ENCODE data around the gene BZW2. TPM values are rescaled to one million over a fixed set of nuclear protein-coding genes. Genes with fewer than 3 reads are reported as not detected.

The BZW2 gene
- total RNA-seq, 1 experiment from 2014 or later: 80.9 TPM

DNA sequence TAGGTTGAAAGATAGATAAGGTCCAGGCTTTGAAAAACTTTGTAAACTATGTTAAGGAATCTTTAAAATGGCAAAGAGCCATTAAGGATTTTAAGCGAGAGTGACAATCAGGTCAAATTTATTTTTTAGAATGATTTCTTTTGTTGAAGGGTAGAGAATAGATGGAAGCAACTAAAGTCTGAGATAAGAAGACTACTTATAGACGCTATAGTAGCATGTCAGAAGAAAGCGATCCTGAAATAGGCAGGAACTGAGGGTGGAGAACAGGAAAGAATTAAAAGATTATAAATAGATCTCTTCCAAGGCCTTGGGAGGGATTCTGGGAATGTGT, 94.6 kb downstream of the BZW2 start:
- Histone ChIP-seq H3K9me3 (ENCODE audit: control insufficient read depth, insufficient read depth, low read depth, low read length) (no peaks in the 10 kb centered on the region), H3K27ac (ENCODE audit: low read length) (peak overlapping the region; percentile 2; the same call in 1 of the 2 replicates), H3K4me3 (ENCODE audit: low read depth in 2 of 2, low read length in 2 of 2) (no peak overlapping the region), H3K27me3 (ENCODE audit: control insufficient read depth, insufficient read depth, low read length) (no peaks in the 10 kb centered on the region), H3K36me3 (ENCODE audit: control insufficient read depth, insufficient read depth, low read length) (no peaks in the 10 kb centered on the region), H3K4me1 (ENCODE audit: control insufficient read depth, insufficient read depth, low read length) (peaks cover 16% of the 10 kb centered on the region)
- CTCF ChIA-PET: no interaction called here
- POLR2A ChIA-PET: no interaction called here
- ATAC-seq (no peak), DNase-seq (ENCODE audit: low read depth, low spot score) (no peak)
- no TSS peak for BruUV-seq (replicated peaks)
- intact Hi-C loops (cut with micrococcal nuclease; ENCODE audit: unreplicated experiment) (no loop called here), in situ Hi-C loops (cut with HindIII; ENCODE audit: low pct_unique_long_range_greater_than_20kb, low sequenced_read_pairs) (no loop called here)
- TF ChIP-seq, protein P1, sequence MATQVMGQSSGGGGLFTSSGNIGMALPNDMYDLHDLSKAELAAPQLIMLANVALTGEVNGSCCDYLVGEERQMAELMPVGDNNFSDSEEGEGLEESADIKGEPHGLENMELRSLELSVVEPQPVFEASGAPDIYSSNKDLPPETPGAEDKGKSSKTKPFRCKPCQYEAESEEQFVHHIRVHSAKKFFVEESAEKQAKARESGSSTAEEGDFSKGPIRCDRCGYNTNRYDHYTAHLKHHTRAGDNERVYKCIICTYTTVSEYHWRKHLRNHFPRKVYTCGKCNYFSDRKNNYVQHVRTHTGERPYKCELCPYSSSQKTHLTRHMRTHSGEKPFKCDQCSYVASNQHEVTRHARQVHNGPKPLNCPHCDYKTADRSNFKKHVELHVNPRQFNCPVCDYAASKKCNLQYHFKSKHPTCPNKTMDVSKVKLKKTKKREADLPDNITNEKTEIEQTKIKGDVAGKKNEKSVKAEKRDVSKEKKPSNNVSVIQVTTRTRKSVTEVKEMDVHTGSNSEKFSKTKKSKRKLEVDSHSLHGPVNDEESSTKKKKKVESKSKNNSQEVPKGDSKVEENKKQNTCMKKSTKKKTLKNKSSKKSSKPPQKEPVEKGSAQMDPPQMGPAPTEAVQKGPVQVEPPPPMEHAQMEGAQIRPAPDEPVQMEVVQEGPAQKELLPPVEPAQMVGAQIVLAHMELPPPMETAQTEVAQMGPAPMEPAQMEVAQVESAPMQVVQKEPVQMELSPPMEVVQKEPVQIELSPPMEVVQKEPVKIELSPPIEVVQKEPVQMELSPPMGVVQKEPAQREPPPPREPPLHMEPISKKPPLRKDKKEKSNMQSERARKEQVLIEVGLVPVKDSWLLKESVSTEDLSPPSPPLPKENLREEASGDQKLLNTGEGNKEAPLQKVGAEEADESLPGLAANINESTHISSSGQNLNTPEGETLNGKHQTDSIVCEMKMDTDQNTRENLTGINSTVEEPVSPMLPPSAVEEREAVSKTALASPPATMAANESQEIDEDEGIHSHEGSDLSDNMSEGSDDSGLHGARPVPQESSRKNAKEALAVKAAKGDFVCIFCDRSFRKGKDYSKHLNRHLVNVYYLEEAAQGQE (IDR thresholded peaks at IDR 0.05; ENCODE audit: insufficient read depth in 1 of 2, low read depth in 2 of 2, low read length in 1 of 2): no peak
- TF ChIP-seq SIN3A (IDR thresholded peaks at IDR 0.05; ENCODE audit: borderline replicate concordance, insufficient read depth, low read depth, low read length) (no peak), TCF7L2 (IDR thresholded peaks at IDR 0.05; ENCODE audit: low read depth, low read length) (no peak), POLR2AphosphoS5 (IDR thresholded peaks at IDR 0.05; ENCODE audit: low read depth, low read length) (no peak), CTCF (IDR thresholded peaks at IDR 0.05) (no peak)

DNA sequence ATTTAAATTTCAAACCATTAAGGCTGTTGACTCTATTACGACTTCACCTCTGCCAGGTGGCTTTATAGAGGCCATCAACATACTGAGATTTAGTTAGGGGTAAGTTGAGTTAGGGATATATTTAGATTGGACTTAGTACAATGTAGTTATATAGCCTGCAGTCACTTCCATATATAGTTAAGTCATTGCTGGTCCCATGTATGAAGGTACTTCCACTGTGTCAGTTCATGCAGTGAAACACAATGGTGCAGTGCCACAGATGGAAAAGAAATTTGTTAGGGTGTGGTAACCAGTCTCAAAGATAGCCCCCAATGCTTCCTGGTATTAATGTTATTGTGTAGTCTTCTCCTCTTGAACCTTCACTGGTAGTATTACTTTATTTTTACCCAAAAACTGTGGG, 95.0 kb downstream of the BZW2 start:
- BruUV-seq (replicated peaks): no TSS peak
- H3K27me3 ChIP-seq (ENCODE audit: control insufficient read depth, insufficient read depth, low read length): no peaks in the 10 kb centered on the region
- intact Hi-C loops (cut with micrococcal nuclease; ENCODE audit: unreplicated experiment): no loop called here
- H3K4me3 ChIP-seq (ENCODE audit: low read depth in 2 of 2, low read length in 2 of 2): no peak overlapping the region
- in situ Hi-C loops (cut with HindIII; ENCODE audit: low pct_unique_long_range_greater_than_20kb, low sequenced_read_pairs): no loop called here
- H3K4me1 ChIP-seq (ENCODE audit: control insufficient read depth, insufficient read depth, low read length): peaks cover 16% of the 10 kb centered on the region
- TF ChIP-seq SIN3A (IDR thresholded peaks at IDR 0.05; ENCODE audit: borderline replicate concordance, insufficient read depth, low read depth, low read length) (no peak), CTCF (IDR thresholded peaks at IDR 0.05) (no peak), POLR2AphosphoS5 (IDR thresholded peaks at IDR 0.05; ENCODE audit: low read depth, low read length) (no peak)
- H3K27ac ChIP-seq (ENCODE audit: low read length): 0 out of 2 replicates have a peak overlapping the region, but pooled peaks have one; percentile 2
- ATAC-seq: no peak
- no peaks in the 10 kb centered on the region for H3K9me3 ChIP-seq (ENCODE audit: control insufficient read depth, insufficient read depth, low read depth, low read length)
- no peaks in the 10 kb centered on the region for H3K36me3 ChIP-seq (ENCODE audit: control insufficient read depth, insufficient read depth, low read length)
- ChIA-PET CTCF (no interaction called here), POLR2A (no interaction called here)
- DNase-seq (ENCODE audit: low read depth, low spot score): no peak

Measured in Panc1 (cell line).